ENCODE results near the gene RAD51B. TPM values are rescaled to one million over a fixed set of nuclear protein-coding genes. Genes with fewer than 3 reads are reported as not detected.
A peak's percentile ranks its signal among the peaks of the same experiment; 100 is the strongest.

Gene RAD51B
- total and polyA plus RNA-seq, 2 of the 13 experiments (the other 11 are each of a cell fraction or from before 2014, with no cell fraction given) = 7.0 to 9.5 TPM

- TF ChIP-seq AHDC1 (CRISPR knock-in tag; IDR thresholded peaks at IDR 0.05; ENCODE audit: borderline replicate concordance) = peak; percentile 74; the same call in 1 of the 2 replicates
- peak; percentile 85 for TF ChIP-seq EHMT2 (IDR thresholded peaks at IDR 0.05; ENCODE audit: borderline replicate concordance, low read depth, low read length)
- no peak for TF ChIP-seq ZNF34 (CRISPR knock-in tag; IDR thresholded peaks at IDR 0.05; ENCODE audit: borderline replicate concordance)
- 0 out of 2 replicates have a peak, but pooled peaks have one; percentile 61 for TF ChIP-seq ZNF607 (CRISPR knock-in tag; IDR thresholded peaks at IDR 0.05; ENCODE audit: borderline replicate concordance)
- TF ChIP-seq ZNF547 (CRISPR knock-in tag; IDR thresholded peaks at IDR 0.05) = peak; percentile 51; the same call in 1 of the 2 replicates
- TF ChIP-seq FIP1L1 (IDR thresholded peaks at IDR 0.05; ENCODE audit: borderline replicate concordance, insufficient read depth, low read depth, low read length) = no peak
- TF ChIP-seq ZNF615 (CRISPR knock-in tag; IDR thresholded peaks at IDR 0.05; ENCODE audit: borderline replicate concordance) = 0 out of 2 replicates have a peak, but pooled peaks have one; percentile 62
- 0 out of 2 replicates have a peak, but pooled peaks have one; percentile 36 for TF ChIP-seq SIX4 (CRISPR knock-in tag; IDR thresholded peaks at IDR 0.05)
- peak; percentile 93 for TF ChIP-seq ZNF614 (CRISPR knock-in tag; IDR thresholded peaks at IDR 0.05; ENCODE audit: borderline replicate concordance)
- peak; percentile 66; the same call in 1 of the 2 replicates for TF ChIP-seq HOMEZ (CRISPR knock-in tag; IDR thresholded peaks at IDR 0.05; ENCODE audit: low read depth)
- no peak for TF ChIP-seq ZNF225 (CRISPR knock-in tag; IDR thresholded peaks at IDR 0.05)
- peak; percentile 85; the same call in 2 of the 3 replicates for TF ChIP-seq MXI1 (IDR thresholded peaks at IDR 0.05; ENCODE audit: borderline replicate concordance, low read depth, low read length)
- no peak for TF ChIP-seq NFKB2 (CRISPR knock-in tag; IDR thresholded peaks at IDR 0.05; ENCODE audit: borderline replicate concordance)
- 0 out of 2 replicates have a peak, but pooled peaks have one; percentile 57 for TF ChIP-seq RFXANK (CRISPR knock-in tag; IDR thresholded peaks at IDR 0.05)
- peak; percentile 50; the same call in 1 of the 2 replicates for TF ChIP-seq ZNF205 (CRISPR knock-in tag; IDR thresholded peaks at IDR 0.05)
- TF ChIP-seq ZNF160 (CRISPR knock-in tag; IDR thresholded peaks at IDR 0.05) = no peak
- no peak for TF ChIP-seq ESRRA (CRISPR knock-in tag; IDR thresholded peaks at IDR 0.05; ENCODE audit: low read depth)
- peak; percentile 74 for TF ChIP-seq HOXA3 (CRISPR knock-in tag; IDR thresholded peaks at IDR 0.05)
- TF ChIP-seq TFAP4 (IDR thresholded peaks at IDR 0.05; ENCODE audit: borderline replicate concordance, low read depth) = peak; percentile 39; the same call in 1 of the 2 replicates
- no peak for TF ChIP-seq POLR2G (IDR thresholded peaks at IDR 0.05; ENCODE audit: low read depth, low read length)
Observed at GRCh38 chr14:68577802-68578541, 758.4 kb downstream of the RAD51B start (continued).

Data from HepG2 (cell line).